Measurements from ENCODE around the gene SLC28A1. TPM values are rescaled to one million over a fixed set of nuclear protein-coding genes. Genes with fewer than 3 reads are reported as not detected.

Gene SLC28A1
- polyA plus RNA-seq, 1 of the 3 experiments (the other 2 are of a cell fraction): not detected

GRCh38 chr15:84852212-84852611, 32.2 kb upstream of the SLC28A1 start:
- Histone ChIP-seq H2AFZ (ENCODE audit: low read depth) (no peak overlapping the region), H3K27ac (ENCODE audit: low read depth in 2 of 2, low read length in 1 of 2) (no peak overlapping the region), H3K4me1 (ENCODE audit: control insufficient read depth in 1 of 2, insufficient read depth in 2 of 2, low read depth in 1 of 2, low read length in 1 of 2) (no peaks in the 10 kb centered on the region), H3K9me2 (no peaks in the 10 kb centered on the region), H3K4me2 (no peak overlapping the region), H3K79me2 (ENCODE audit: insufficient read depth) (no peaks in the 10 kb centered on the region), H3K36me3 (replicated peaks in 1 of 2; ENCODE audit: control insufficient read depth in 1 of 2, insufficient read depth in 2 of 2, low read length in 1 of 2) (no peaks in the 10 kb centered on the region), H3K9me3 (peaks cover 8% of the 10 kb centered on the region; the same call in 1 of the 2 replicates), H3K4me3 (ENCODE audit: low read depth in 2 of 2, low read length in 1 of 2) (no peak overlapping the region), H3K9ac (no peak overlapping the region), H3K27me3 (ENCODE audit: insufficient read depth) (no peaks in the 10 kb centered on the region), H3F3A (replicated peaks; ENCODE audit: insufficient read depth) (no peaks in the 10 kb centered on the region), H4K20me1 (ENCODE audit: insufficient read depth) (no peaks in the 10 kb centered on the region)
- POLR2A ChIA-PET: no interaction called here
- CTCF ChIA-PET: interaction anchor here (1.0 to 2.2 kb wide), 2 partner anchors 12 to 76 kb away, joined by 3 to 5 read pairs; no protein-coding TSS in a partner anchor
- 85% methylated on average over 5 of the region's 5 CpGs for WGBS (ENCODE audit: low lambda C conversion rate)
- DNase-seq: no peak
- TF ChIP-seq SIN3A (IDR thresholded peaks at IDR 0.05; ENCODE audit: borderline replicate concordance, low read depth, low read length): no peak
- no peak for TF ChIP-seq RCOR1 (IDR thresholded peaks at IDR 0.05; ENCODE audit: low read length)
- no peak for TF ChIP-seq TAF1 (IDR thresholded peaks at IDR 0.05; ENCODE audit: borderline replicate concordance, low read depth, low read length)

GRCh38 chr15:84855136-84855535, 29.3 kb upstream of the SLC28A1 start:
- Histone ChIP-seq H3K79me2 (ENCODE audit: insufficient read depth) (no peaks in the 10 kb centered on the region), H3K4me3 (ENCODE audit: low read depth in 2 of 2, low read length in 1 of 2) (no peak overlapping the region), H3K27me3 (ENCODE audit: insufficient read depth) (no peaks in the 10 kb centered on the region), H3K9me3 (no peaks in the 10 kb centered on the region), H3K4me2 (no peak overlapping the region), H2AFZ (ENCODE audit: low read depth) (no peak overlapping the region), H3K9me2 (no peaks in the 10 kb centered on the region), H3K9ac (no peak overlapping the region), H3K36me3 (replicated peaks in 1 of 2; ENCODE audit: control insufficient read depth in 1 of 2, insufficient read depth in 2 of 2, low read length in 1 of 2) (no peaks in the 10 kb centered on the region), H3K27ac (ENCODE audit: low read depth in 2 of 2, low read length in 1 of 2) (no peak overlapping the region), H3F3A (replicated peaks; ENCODE audit: insufficient read depth) (no peaks in the 10 kb centered on the region), H4K20me1 (ENCODE audit: insufficient read depth) (no peaks in the 10 kb centered on the region), H3K4me1 (ENCODE audit: control insufficient read depth in 1 of 2, insufficient read depth in 2 of 2, low read depth in 1 of 2, low read length in 1 of 2) (no peaks in the 10 kb centered on the region)
- ChIA-PET POLR2A (no interaction called here), CTCF (interaction anchor here (0.9 kb wide), 1 partner anchor 9 kb away, joined by 3 read pairs; no protein-coding TSS in a partner anchor)
- DNase-seq: no peak
- WGBS (ENCODE audit: low lambda C conversion rate): 85% methylated on average over 9 of the region's 9 CpGs
- TF ChIP-seq FOXJ3 (CRISPR knock-in tag; IDR thresholded peaks at IDR 0.05): no peak
- no peak for TF ChIP-seq PBX3 (IDR thresholded peaks at IDR 0.05)
- TF ChIP-seq ZBTB33 (IDR thresholded peaks at IDR 0.05; ENCODE audit: borderline replicate concordance, low read depth): no peak
- no peak for TF ChIP-seq SMC3 (IDR thresholded peaks at IDR 0.05; ENCODE audit: low read depth, low read length)
- TF ChIP-seq GATA2 (CRISPR knock-in tag; IDR thresholded peaks at IDR 0.05): no peak
- TF ChIP-seq JUND (IDR thresholded peaks at IDR 0.05): no peak
- TF ChIP-seq EZH2phosphoT487 (IDR thresholded peaks at IDR 0.05; ENCODE audit: borderline replicate concordance, low read depth): no peak
- TF ChIP-seq POLR2AphosphoS5 (IDR thresholded peaks at IDR 0.05; ENCODE audit: low read depth, low read length): no peak
- no peak for TF ChIP-seq USF2 (IDR thresholded peaks at IDR 0.05; ENCODE audit: borderline replicate concordance, low read depth, low read length)
- no peak for TF ChIP-seq REST (IDR thresholded peaks at IDR 0.05; ENCODE audit: low read depth, low read length)
- TF ChIP-seq TCF12 (IDR thresholded peaks at IDR 0.05): no peak
- no peak for TF ChIP-seq GABPA (IDR thresholded peaks at IDR 0.05; ENCODE audit: low read depth)
- no peak for TF ChIP-seq SIN3A (IDR thresholded peaks at IDR 0.05; ENCODE audit: borderline replicate concordance, low read depth, low read length)
- no peak for TF ChIP-seq USF1 (IDR thresholded peaks at IDR 0.05; ENCODE audit: borderline replicate concordance, low read depth)
- TF ChIP-seq NRF1 (IDR thresholded peaks at IDR 0.05; ENCODE audit: low read depth, low read length): no peak
- no peak for TF ChIP-seq RFX5 (IDR thresholded peaks at IDR 0.05; ENCODE audit: low read length)
- TF ChIP-seq CHD2 (IDR thresholded peaks at IDR 0.05; ENCODE audit: low read length, partially characterized antibody): no peak
- no peak for TF ChIP-seq FOXM1 (IDR thresholded peaks at IDR 0.05; ENCODE audit: low read depth)
- TF ChIP-seq MEF2A (IDR thresholded peaks at IDR 0.05; ENCODE audit: borderline replicate concordance, low read depth): no peak

Measured in SK-N-SH (cell line).